ENCODE data around the gene RAB33B.

- TF ChIP-seq MAX (IDR thresholded peaks at IDR 0.05), result no peak
- TF ChIP-seq USF1 (IDR thresholded peaks at IDR 0.05), result no peak
- TF ChIP-seq TAF1 (IDR thresholded peaks at IDR 0.05; ENCODE audit: low read depth), result no peak
- no peak for TF ChIP-seq REST (IDR thresholded peaks at IDR 0.05; ENCODE audit: low read depth)
- TF ChIP-seq NFIC (IDR thresholded peaks at IDR 0.05), result no peak
- TF ChIP-seq TEAD4 (IDR thresholded peaks at IDR 0.05), result no peak
- no peak for TF ChIP-seq YY1 (IDR thresholded peaks at IDR 0.05; ENCODE audit: low read depth)
- no peak for TF ChIP-seq EGR1 (IDR thresholded peaks at IDR 0.05)
- no peak for TF ChIP-seq FOXM1 (IDR thresholded peaks at IDR 0.05; ENCODE audit: borderline replicate concordance, low read depth)
- no peak for TF ChIP-seq EP300 (IDR thresholded peaks at IDR 0.05; ENCODE audit: borderline replicate concordance)
- no peak for TF ChIP-seq CREB1 (IDR thresholded peaks at IDR 0.05; ENCODE audit: low read depth)
- no peak for TF ChIP-seq RAD21 (IDR thresholded peaks at IDR 0.05; ENCODE audit: low read depth)
These were observed 17.8 kb upstream of the RAB33B start for GRCh38 chr4:139436122-139436521.
